ENCODE results near the gene C14orf180. TPM values are rescaled to one million over a fixed set of nuclear protein-coding genes. Genes with fewer than 3 reads are reported as not detected.

The C14orf180 gene
- total and polyA plus RNA-seq, 2 of the 8 experiments (the other 6 are each of a cell fraction or from before 2014, with no cell fraction given) = not detected

GRCh38 chr14:104593241-104593701 lies 13.7 kb downstream of the C14orf180 start:
- Histone ChIP-seq H2BK20ac (ENCODE audit: low read length) (no peak overlapping the region), H2BK120ac (replicated peaks; ENCODE audit: low read depth, low read length) (no peak overlapping the region), H4K91ac (replicated peaks; ENCODE audit: insufficient read length, low read length) (no peak overlapping the region), H3K79me2 (ENCODE audit: control insufficient read depth in 1 of 2, insufficient read depth in 2 of 2, low read length in 2 of 2) (no peaks in the 10 kb centered on the region), H4K5ac (ENCODE audit: insufficient read length, low read depth, low read length) (no peak overlapping the region), H4K8ac (ENCODE audit: extremely low read depth, insufficient read depth, low read length) (peak overlapping the region; percentile 57; the same call in 1 of the 2 replicates), H3K79me1 (ENCODE audit: low read depth, low read length) (peaks cover 4% of the 10 kb centered on the region; the same call in 1 of the 2 replicates), H4K20me1 (replicated peaks in 1 of 2; ENCODE audit: control insufficient read depth in 1 of 2, insufficient read depth in 2 of 2, low read length in 2 of 2) (peaks cover 0 to 6% of the 10 kb centered on the region in 2 experiments), H3K27ac (ENCODE audit: low read depth, low read length) (no peak overlapping the region), H3K56ac (replicated peaks; ENCODE audit: insufficient read length, low read depth, low read length) (no peak overlapping the region), H2AK5ac (ENCODE audit: low read depth, low read length) (no peak overlapping the region), H3K4me1 (replicated peaks in 1 of 4; ENCODE audit: control insufficient read depth in 3 of 4, insufficient read depth in 4 of 4, low read length in 3 of 4) (no peaks in the 10 kb centered on the region), H3K4me2 (ENCODE audit: insufficient read depth in 1 of 2, low read depth in 2 of 2, low read length in 2 of 2) (no peak overlapping the region), H2BK12ac (ENCODE audit: low read depth, low read length) (no peak overlapping the region), H3K23me2 (ENCODE audit: low read depth, low read length) (no peaks in the 10 kb centered on the region), H3K4me3 (ENCODE audit: extremely low read depth in 1 of 4, insufficient read depth in 2 of 4, low read depth in 3 of 4, low read length in 4 of 4) (no peak overlapping the region), H2BK15ac (ENCODE audit: low read length) (no peak overlapping the region), H2AFZ (ENCODE audit: low read length) (no peak overlapping the region), H3K36me3 (ENCODE audit: control insufficient read depth in 2 of 4, insufficient read depth in 4 of 4, low read length in 3 of 4) (no peaks in the 10 kb centered on the region; a peak in 1 of 8 replicates), H3K9me3 (ENCODE audit: insufficient read depth in 2 of 2, low read depth in 1 of 2, low read length in 1 of 2) (no peaks in the 10 kb centered on the region), H3K9ac (replicated peaks in 1 of 4; ENCODE audit: extremely low read depth in 1 of 4, low read depth in 3 of 4, low read length in 3 of 4) (no peak overlapping the region), H2BK5ac (ENCODE audit: low read depth, low read length) (no peak overlapping the region), H3K23ac (ENCODE audit: insufficient read length) (no peak overlapping the region), H3K27me3 (replicated peaks in 1 of 4; ENCODE audit: control insufficient read depth in 3 of 4, extremely low read depth in 1 of 4, insufficient read depth in 3 of 4, low read length in 3 of 4) (no peaks in the 10 kb centered on the region), H3K4ac (replicated peaks; ENCODE audit: insufficient read length, low read depth, low read length) (no peak overlapping the region), H3K14ac (ENCODE audit: insufficient read length) (no peak overlapping the region), H3K18ac (ENCODE audit: extremely low read depth, low read length) (no peak overlapping the region)
- ChIA-PET POLR2A (ENCODE audit: partially characterized antibody) (interaction anchor here (1.0 kb wide), 1 partner anchor 11 kb away, joined by 5 read pairs; the partner anchor contains the start of gene TMEM179), CTCF (ENCODE audit: partially characterized antibody) (interaction anchor here (0.7 to 3.0 kb wide), 15 partner anchors 8 to 242 kb away, joined by 3 to 11 read pairs (median 3); no protein-coding TSS in a partner anchor)
- TF ChIP-seq EP300 (IDR thresholded peaks at IDR 0.05; ENCODE audit: borderline replicate concordance in 1 of 2, low read depth in 2 of 2, low read length in 2 of 2) (no peak), CTCF (IDR thresholded peaks at IDR 0.05; ENCODE audit: control extremely low read depth in 1 of 3, insufficient read depth in 1 of 3, low read depth in 1 of 3, low read length in 3 of 3) (peak in 2 of 3 experiments; percentile 16 to 36; a peak in 2 of 4 replicates), RAD21 (IDR thresholded peaks at IDR 0.05 in 1 of 2, conservative IDR thresholded peaks at IDR 0.05 in 1 of 2; ENCODE audit: low read depth in 2 of 2, low read length in 2 of 2) (peak in 1 of 2 experiments; percentile 5; a peak in 1 of 4 replicates)
- FAIRE-seq (no peak), DNase-seq (ENCODE audit: low read depth in 1 of 2, low spot score in 2 of 2) (no peak)
- 82% methylated on average over 16 of the region's 18 CpGs; no CpG with 5 or more reads in 1 of the 2 experiments for WGBS, 2 experiments (ENCODE audit: extremely low coverage in 1 of 2, insufficient coverage in 1 of 2, insufficient read length in 1 of 2, insufficient replicate concordance in 2 of 2, low coverage in 1 of 2, low lambda C conversion rate in 2 of 2, missing lambda C conversion rate in 1 of 2)
